SU-DHL-6 (cell line): ENCODE results near the gene MMEL1.

Experiments used
- EZH2phosphoT487 ChIP-seq: fragments of 200-600 bp; sonication (generic), shearing (Covaris generic); conservative IDR thresholded peaks from 2 replicates; pipeline ENCODE4 v1.6.1; 2018; ENCODE audit warnings: mild to moderate bottlenecking, antibody characterized with exemption, low read length, moderate library complexity, mixed read lengths
- TF ChIP-seq, protein P1 (sequence below): fragments of 200-600 bp; sonication (generic); IDR thresholded peaks from one replicate; pipeline ENCODE4 v1.5.1; 2017; ENCODE audit warnings: antibody characterized with exemption, mild to moderate bottlenecking, low read length, moderate library complexity; ENCODE audit not compliant: insufficient read depth, poor library complexity, severe bottlenecking

GRCh38 chr1:2584686-2585317 is 48.0 kb downstream of the MMEL1 start:
- TF ChIP-seq, protein P1, sequence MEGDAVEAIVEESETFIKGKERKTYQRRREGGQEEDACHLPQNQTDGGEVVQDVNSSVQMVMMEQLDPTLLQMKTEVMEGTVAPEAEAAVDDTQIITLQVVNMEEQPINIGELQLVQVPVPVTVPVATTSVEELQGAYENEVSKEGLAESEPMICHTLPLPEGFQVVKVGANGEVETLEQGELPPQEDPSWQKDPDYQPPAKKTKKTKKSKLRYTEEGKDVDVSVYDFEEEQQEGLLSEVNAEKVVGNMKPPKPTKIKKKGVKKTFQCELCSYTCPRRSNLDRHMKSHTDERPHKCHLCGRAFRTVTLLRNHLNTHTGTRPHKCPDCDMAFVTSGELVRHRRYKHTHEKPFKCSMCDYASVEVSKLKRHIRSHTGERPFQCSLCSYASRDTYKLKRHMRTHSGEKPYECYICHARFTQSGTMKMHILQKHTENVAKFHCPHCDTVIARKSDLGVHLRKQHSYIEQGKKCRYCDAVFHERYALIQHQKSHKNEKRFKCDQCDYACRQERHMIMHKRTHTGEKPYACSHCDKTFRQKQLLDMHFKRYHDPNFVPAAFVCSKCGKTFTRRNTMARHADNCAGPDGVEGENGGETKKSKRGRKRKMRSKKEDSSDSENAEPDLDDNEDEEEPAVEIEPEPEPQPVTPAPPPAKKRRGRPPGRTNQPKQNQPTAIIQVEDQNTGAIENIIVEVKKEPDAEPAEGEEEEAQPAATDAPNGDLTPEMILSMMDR: no peak
- TF ChIP-seq EZH2phosphoT487: no peak
